Panc1 (cell line): ENCODE measurements around the gene APBB2. TPM values are rescaled to one million over a fixed set of nuclear protein-coding genes. Genes with fewer than 3 reads are reported as not detected.

Experiments used
- ATAC-seq: fragments of 200-7000 bp; cut with Tn5 transposase; 2 replicates; pipeline ENCODE4 v1.9.1; 2020; ENCODE audit warnings: mild to moderate bottlenecking, moderate library complexity
- BruUV-seq: library from RNA; stranded (reverse); fragments of 400-500 nt; replicated peaks from 2 replicates; lab custom pipeline; 2021; lab: Mats Ljungman, UMichigan
- CTCF ChIA-PET: fragments of 300-600 bp; sonication (Branson Sonifier 250); formaldehyde crosslinking; loops from one replicate; lab custom pipeline; 2022; ENCODE audit warnings: antibody characterized with exemption; lab: Charles Lee
- POLR2A ChIA-PET: fragments of 300-600 bp; sonication (Branson Sonifier 250); formaldehyde crosslinking; loops from one replicate; lab custom pipeline; 2022; ENCODE audit warnings: antibody characterized with exemption; lab: Charles Lee
- DNase-seq: peaks from one replicate; pipeline ENCODE4 v3.0.0-alpha.2; 2010; ENCODE audit warnings: low read depth, low spot score
- H3K27ac ChIP-seq: 2 replicates; pipeline ENCODE4 v1.5.1; 2011; ENCODE audit warnings: mild to moderate bottlenecking, low read length, inconsistent platforms
- H3K27me3 ChIP-seq: fragments of 200-500 bp; sonication (Bioruptor generic); 2 replicates; pipeline ENCODE4 v1.6.0; 2014; ENCODE audit warnings: low read length, inconsistent platforms; ENCODE audit not compliant: control insufficient read depth, insufficient read depth
- H3K36me3 ChIP-seq: fragments of 200-500 bp; sonication (Bioruptor generic); 2 replicates; pipeline ENCODE4 v1.5.1; 2014; ENCODE audit warnings: inconsistent platforms, mild to moderate bottlenecking, low read length, moderate library complexity; ENCODE audit not compliant: control insufficient read depth, insufficient read depth
- H3K4me1 ChIP-seq: 2 replicates; pipeline ENCODE4 v1.5.1; 2011; ENCODE audit warnings: inconsistent platforms, mild to moderate bottlenecking, low read length, moderate library complexity; ENCODE audit not compliant: control insufficient read depth, insufficient read depth
- H3K4me3 ChIP-seq, 2 experiments: 2 replicates each; pipeline ENCODE4 v1.5.1; 2011 to 2012; ENCODE audit warnings: low read depth in 2 of 2, low read length in 2 of 2, mild to moderate bottlenecking in 2 of 2, inconsistent platforms in 1 of 2, moderate library complexity in 1 of 2
- H3K9me3 ChIP-seq: fragments of 200-500 bp; sonication (Bioruptor generic); 2 replicates; pipeline ENCODE4 v1.5.1; 2014; ENCODE audit warnings: low read depth, mild to moderate bottlenecking, inconsistent platforms, low read length, moderate library complexity; ENCODE audit not compliant: control insufficient read depth, insufficient read depth
- POLR2AphosphoS5 ChIP-seq: IDR thresholded peaks from 2 replicates; pipeline ENCODE4 v1.6.1; 2012; ENCODE audit warnings: mild to moderate bottlenecking, low read depth, low read length, moderate library complexity
- SIN3A ChIP-seq: IDR thresholded peaks from 2 replicates; pipeline ENCODE4 v1.6.1; 2012; ENCODE audit warnings: low read depth, mild to moderate bottlenecking, low read length, moderate library complexity, borderline replicate concordance; ENCODE audit not compliant: insufficient read depth
- TCF7L2 ChIP-seq: IDR thresholded peaks from 2 replicates; pipeline ENCODE4 v1.6.1; 2011; ENCODE audit warnings: mild to moderate bottlenecking, low read depth, low read length, inconsistent platforms
- in situ Hi-C: cut with HindIII; loops from 2 replicates; pipeline ENCODE4 v1.10.0; 2016; ENCODE audit warnings: low sequenced_read_pairs, low pct_unique_long_range_greater_than_20kb
- intact Hi-C: fragments of 100-400 bp; cut with micrococcal nuclease; formaldehyde crosslinking; loops from one replicate; pipeline ENCODE4 v1.10.0; 2022; ENCODE audit not compliant: unreplicated experiment
- total RNA-seq: library from RNA; stranded (reverse); gene quantifications from one replicate; pipeline ENCODE4 v1.2.1, GENCODE V29; 2021; ENCODE audit not compliant: unreplicated experiment
- TF ChIP-seq, protein P1 (sequence below): fragments of 450-650 bp; IDR thresholded peaks from 2 replicates; pipeline ENCODE4 v1.5.1; 2017; ENCODE audit warnings: mild to moderate bottlenecking
- TF ChIP-seq, protein P2 (sequence below), 2 experiments: IDR thresholded peaks; 2 replicates each; pipeline ENCODE4 v1.6.1; 2011 to 2012; ENCODE audit warnings: low read depth in 2 of 2, control low read depth in 1 of 2, low read length in 1 of 2, mild to moderate bottlenecking in 1 of 2, moderate library complexity in 1 of 2; ENCODE audit not compliant: insufficient read depth in 1 of 2

APBB2 gene
- total RNA-seq, 1 experiment from 2014 or later: 27.1 TPM

DNA sequence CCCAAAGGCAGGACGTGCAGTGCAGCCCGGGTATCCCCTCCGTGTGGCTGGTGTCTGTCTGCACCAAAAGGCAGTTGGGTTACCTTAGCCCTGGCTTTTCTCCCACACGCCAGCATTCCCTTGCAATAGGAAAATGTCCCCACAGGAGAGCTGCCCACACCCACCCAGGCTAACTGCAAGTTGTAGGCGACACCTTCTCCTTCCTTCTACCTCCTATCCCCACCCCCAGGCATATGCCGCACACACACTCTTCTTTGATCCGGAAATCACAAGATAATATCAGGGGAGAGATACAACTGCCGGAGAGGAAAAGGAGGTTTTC is 444 bp upstream of the APBB2 start:
- Histone ChIP-seq H3K9me3 (no peaks in the 10 kb centered on the region), H3K4me3 (peak overlapping the region in 1 of 2 experiments; percentile 40; a peak in 3 of 4 replicates), H3K27me3 (no peaks in the 10 kb centered on the region), H3K36me3 (peaks cover 4% of the 10 kb centered on the region; the same call in 1 of the 2 replicates), H3K27ac (peak overlapping the region; percentile 93), H3K4me1 (peaks cover 24% of the 10 kb centered on the region)
- in situ Hi-C loops: no loop called here
- POLR2A ChIA-PET: no interaction called here
- ATAC-seq: peak; percentile 20; the same call in 1 of the 2 replicates
- CTCF ChIA-PET: interaction anchor here (0.7 to 1.5 kb wide), 3 partner anchors 10 to 238 kb away, joined by 3 to 8 read pairs (median 3); no protein-coding TSS in a partner anchor
- no TSS peak for BruUV-seq
- TF ChIP-seq SIN3A: no peak
- TF ChIP-seq, protein P1, sequence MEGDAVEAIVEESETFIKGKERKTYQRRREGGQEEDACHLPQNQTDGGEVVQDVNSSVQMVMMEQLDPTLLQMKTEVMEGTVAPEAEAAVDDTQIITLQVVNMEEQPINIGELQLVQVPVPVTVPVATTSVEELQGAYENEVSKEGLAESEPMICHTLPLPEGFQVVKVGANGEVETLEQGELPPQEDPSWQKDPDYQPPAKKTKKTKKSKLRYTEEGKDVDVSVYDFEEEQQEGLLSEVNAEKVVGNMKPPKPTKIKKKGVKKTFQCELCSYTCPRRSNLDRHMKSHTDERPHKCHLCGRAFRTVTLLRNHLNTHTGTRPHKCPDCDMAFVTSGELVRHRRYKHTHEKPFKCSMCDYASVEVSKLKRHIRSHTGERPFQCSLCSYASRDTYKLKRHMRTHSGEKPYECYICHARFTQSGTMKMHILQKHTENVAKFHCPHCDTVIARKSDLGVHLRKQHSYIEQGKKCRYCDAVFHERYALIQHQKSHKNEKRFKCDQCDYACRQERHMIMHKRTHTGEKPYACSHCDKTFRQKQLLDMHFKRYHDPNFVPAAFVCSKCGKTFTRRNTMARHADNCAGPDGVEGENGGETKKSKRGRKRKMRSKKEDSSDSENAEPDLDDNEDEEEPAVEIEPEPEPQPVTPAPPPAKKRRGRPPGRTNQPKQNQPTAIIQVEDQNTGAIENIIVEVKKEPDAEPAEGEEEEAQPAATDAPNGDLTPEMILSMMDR: peak; percentile 52
- TF ChIP-seq, protein P2, sequence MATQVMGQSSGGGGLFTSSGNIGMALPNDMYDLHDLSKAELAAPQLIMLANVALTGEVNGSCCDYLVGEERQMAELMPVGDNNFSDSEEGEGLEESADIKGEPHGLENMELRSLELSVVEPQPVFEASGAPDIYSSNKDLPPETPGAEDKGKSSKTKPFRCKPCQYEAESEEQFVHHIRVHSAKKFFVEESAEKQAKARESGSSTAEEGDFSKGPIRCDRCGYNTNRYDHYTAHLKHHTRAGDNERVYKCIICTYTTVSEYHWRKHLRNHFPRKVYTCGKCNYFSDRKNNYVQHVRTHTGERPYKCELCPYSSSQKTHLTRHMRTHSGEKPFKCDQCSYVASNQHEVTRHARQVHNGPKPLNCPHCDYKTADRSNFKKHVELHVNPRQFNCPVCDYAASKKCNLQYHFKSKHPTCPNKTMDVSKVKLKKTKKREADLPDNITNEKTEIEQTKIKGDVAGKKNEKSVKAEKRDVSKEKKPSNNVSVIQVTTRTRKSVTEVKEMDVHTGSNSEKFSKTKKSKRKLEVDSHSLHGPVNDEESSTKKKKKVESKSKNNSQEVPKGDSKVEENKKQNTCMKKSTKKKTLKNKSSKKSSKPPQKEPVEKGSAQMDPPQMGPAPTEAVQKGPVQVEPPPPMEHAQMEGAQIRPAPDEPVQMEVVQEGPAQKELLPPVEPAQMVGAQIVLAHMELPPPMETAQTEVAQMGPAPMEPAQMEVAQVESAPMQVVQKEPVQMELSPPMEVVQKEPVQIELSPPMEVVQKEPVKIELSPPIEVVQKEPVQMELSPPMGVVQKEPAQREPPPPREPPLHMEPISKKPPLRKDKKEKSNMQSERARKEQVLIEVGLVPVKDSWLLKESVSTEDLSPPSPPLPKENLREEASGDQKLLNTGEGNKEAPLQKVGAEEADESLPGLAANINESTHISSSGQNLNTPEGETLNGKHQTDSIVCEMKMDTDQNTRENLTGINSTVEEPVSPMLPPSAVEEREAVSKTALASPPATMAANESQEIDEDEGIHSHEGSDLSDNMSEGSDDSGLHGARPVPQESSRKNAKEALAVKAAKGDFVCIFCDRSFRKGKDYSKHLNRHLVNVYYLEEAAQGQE (IDR thresholded peaks at IDR 0.05; ENCODE audit: insufficient read depth in 1 of 2, low read depth in 2 of 2, low read length in 1 of 2): no peak
- intact Hi-C loops: loop anchor here (2.0 to 5.0 kb wide), 2 partner anchors 238 to 287 kb away; no protein-coding TSS in a partner anchor
- DNase-seq: no peak

DNA sequence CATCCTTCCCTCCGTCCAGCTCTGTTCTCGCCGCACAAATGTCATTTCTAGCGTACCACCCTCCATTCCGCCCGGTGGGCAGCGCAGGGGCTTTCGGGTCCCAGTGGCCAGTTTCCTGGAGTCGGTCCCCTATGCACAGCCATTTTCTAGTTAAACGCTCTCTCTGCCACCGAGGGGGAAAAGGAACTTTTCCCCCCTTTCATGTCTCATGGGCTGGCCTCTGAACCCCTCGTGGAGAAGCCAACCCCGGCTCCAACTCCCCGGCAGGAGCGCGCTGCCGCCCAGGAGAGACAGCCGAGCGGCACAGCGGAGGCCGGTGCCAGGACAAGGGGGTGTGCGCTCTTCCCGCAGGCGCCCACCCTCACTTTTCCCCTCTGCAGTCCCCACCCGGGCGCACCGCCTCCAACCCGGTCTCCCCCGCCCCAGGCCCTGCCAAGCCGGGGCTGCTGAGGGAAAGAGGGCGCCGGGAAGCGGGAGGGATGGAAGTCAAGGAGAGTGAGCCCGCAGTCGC is 662 bp downstream of the APBB2 start:
- no TSS peak for BruUV-seq
- no peaks in the 10 kb centered on the region for H3K27me3 ChIP-seq
- peaks cover 33% of the 10 kb centered on the region for H3K4me1 ChIP-seq
- no peak for DNase-seq
- peak overlapping the region; percentile 84 to 91 for H3K4me3 ChIP-seq
- intact Hi-C loops: loop anchor here (2.0 to 5.0 kb wide), 2 partner anchors 237 to 286 kb away; no protein-coding TSS in a partner anchor
- peak; percentile 5 for ATAC-seq
- TF ChIP-seq, protein P1: no peak
- TF ChIP-seq, protein P2 (IDR thresholded peaks at IDR 0.05; ENCODE audit: insufficient read depth in 1 of 2, low read depth in 2 of 2, low read length in 1 of 2): no peak
- TF ChIP-seq POLR2AphosphoS5 (no peak), SIN3A (0 out of 2 replicates have a peak, but pooled peaks have one; percentile 29), TCF7L2 (no peak)
- no peaks in the 10 kb centered on the region for H3K9me3 ChIP-seq
- H3K36me3 ChIP-seq: peaks cover 4% of the 10 kb centered on the region; the same call in 1 of the 2 replicates
- H3K27ac ChIP-seq: peak overlapping the region; percentile 77
- in situ Hi-C loops: no loop called here
- POLR2A ChIA-PET: no interaction called here
- CTCF ChIA-PET: interaction anchor here (0.6 to 1.5 kb wide), 7 partner anchors 9 to 350 kb away, joined by 3 to 6 read pairs (median 3); no protein-coding TSS in a partner anchor
